Keratinocyte (primary cell): ENCODE results near the gene LMNTD2. TPM values are rescaled to one million over a fixed set of nuclear protein-coding genes. Genes with fewer than 3 reads are reported as not detected.

Experiments used
- DNase-seq: peaks from one replicate; pipeline ENCODE4 v3.0.0-alpha.2; 2011; ENCODE audit warnings: low read depth, missing footprints, low spot score
- FAIRE-seq: peaks from 2 replicates; lab custom pipeline; 2011; peaks lifted over from hg19 to GRCh38; lab: Jason Lieb, UNC
- H2AFZ ChIP-seq: 2 replicates; pipeline ENCODE4 v1.6.0; 2012; ENCODE audit warnings: low read length, control low read depth, inconsistent platforms; ENCODE audit not compliant: control insufficient read depth
- H3K27ac ChIP-seq: 2 replicates; pipeline ENCODE4 v1.5.1; 2011; ENCODE audit warnings: low read length; ENCODE audit not compliant: control insufficient read depth, insufficient read depth
- H3K27me3 ChIP-seq: 3 replicates; pipeline ENCODE4 v1.6.0; 2011; ENCODE audit warnings: low read length; ENCODE audit not compliant: control insufficient read depth, insufficient read depth; ENCODE audit errors: extremely low read depth
- H3K36me3 ChIP-seq, 2 experiments: 2 replicates in 1 of 2; 3 replicates in 1 of 2; pipeline ENCODE4 v1.5.1; 2011; ENCODE audit warnings: low read length in 2 of 2, mild to moderate bottlenecking in 1 of 2; ENCODE audit not compliant: control insufficient read depth in 2 of 2, insufficient read depth in 2 of 2; ENCODE audit errors: extremely low read depth in 1 of 2
- H3K4me1 ChIP-seq: 3 replicates; pipeline ENCODE4 v1.5.1; 2011; ENCODE audit warnings: low read length; ENCODE audit not compliant: control insufficient read depth, insufficient read depth; ENCODE audit errors: extremely low read depth
- H3K4me2 ChIP-seq: 3 replicates; pipeline ENCODE4 v1.6.0; 2011; ENCODE audit warnings: low read depth, low read length; ENCODE audit not compliant: control insufficient read depth, insufficient read depth; ENCODE audit errors: extremely low read depth
- H3K4me3 ChIP-seq, 3 experiments: fragments of 200-600 bp in 1 of 3; sonication (generic) in 1 of 3; 2 replicates in 2 of 3; 3 replicates in 1 of 3; pipeline ENCODE4 v1.5.1; 2011 to 2016; ENCODE audit warnings: low read length in 3 of 3, mild to moderate bottlenecking in 3 of 3, control low read depth in 2 of 3, inconsistent platforms in 1 of 3, low read depth in 1 of 3, mixed read lengths in 1 of 3, mixed run types in 1 of 3, moderate library complexity in 1 of 3; ENCODE audit not compliant: control insufficient read depth in 2 of 3, insufficient read depth in 2 of 3; ENCODE audit errors: extremely low read depth in 1 of 3
- H3K79me2 ChIP-seq: 2 replicates; pipeline ENCODE4 v1.6.0; 2012; ENCODE audit warnings: low read length; ENCODE audit not compliant: control insufficient read depth, insufficient read depth
- H3K9ac ChIP-seq: 3 replicates; pipeline ENCODE4 v1.6.0; 2011; ENCODE audit warnings: low read length; ENCODE audit not compliant: control insufficient read depth, insufficient read depth; ENCODE audit errors: extremely low read depth
- H3K9me1 ChIP-seq: 3 replicates; pipeline ENCODE4 v1.6.0; 2011; ENCODE audit warnings: low read length; ENCODE audit not compliant: control insufficient read depth, insufficient read depth; ENCODE audit errors: extremely low read depth
- H3K9me3 ChIP-seq: 2 replicates; pipeline ENCODE4 v1.5.1; 2012; ENCODE audit warnings: low read depth, low read length; ENCODE audit not compliant: control insufficient read depth
- H4K20me1 ChIP-seq: 3 replicates; pipeline ENCODE4 v1.6.0; 2011; ENCODE audit warnings: low read length; ENCODE audit not compliant: control insufficient read depth, insufficient read depth; ENCODE audit errors: extremely low read depth
- EZH2 ChIP-seq: IDR thresholded peaks from one replicate; pipeline ENCODE4 v1.6.1; 2012; ENCODE audit warnings: inconsistent platforms, mild to moderate bottlenecking, low read length, moderate library complexity
- dilution Hi-C: fragments of 300-500 bp; cut with MboI; formaldehyde crosslinking; loops from one replicate; pipeline ENCODE4 v1.7.0; 2020; ENCODE audit warnings: low sequenced_read_pairs; ENCODE audit not compliant: extremely low pct_ligation_motif_present
- polyA plus RNA-seq, 5 experiments: library from polyadenylated mRNA; depleted of rRNA in 3 of 5; stranded (reverse) in 3 of 5; stranded (forward) in 1 of 5; unstranded in 1 of 5; fragments of >200 nt; gene quantifications; 1 replicate in 1 of 5; 2 replicates in 3 of 5; 3 replicates in 1 of 5; pipeline versions ENCODE4 v1.2.1 to v1.2.3, GENCODE V29; 2011 to 2012; ENCODE audit warnings: missing spikeins in 2 of 5, low read depth in 1 of 5, low replicate concordance in 1 of 5
- TF ChIP-seq, protein P1 (sequence below), 3 experiments: IDR thresholded peaks in 1 of 3; conservative IDR thresholded peaks in 1 of 3; optimal IDR thresholded peaks in 1 of 3; 2 replicates in 2 of 3; 3 replicates in 1 of 3; pipeline versions ENCODE3 to v1.5.1; 2011; ENCODE audit warnings: low read length in 3 of 3, mild to moderate bottlenecking in 3 of 3, moderate library complexity in 2 of 3, control low read depth in 1 of 3, inconsistent platforms in 1 of 3; ENCODE audit not compliant: insufficient read depth in 2 of 3; ENCODE audit errors: extremely low read depth in 1 of 3

Gene LMNTD2
- polyA plus RNA-seq, 1 donor (not counting 4 experiments of a cell fraction or from before 2014, with no cell fraction given) = 1.2 TPM

DNA sequence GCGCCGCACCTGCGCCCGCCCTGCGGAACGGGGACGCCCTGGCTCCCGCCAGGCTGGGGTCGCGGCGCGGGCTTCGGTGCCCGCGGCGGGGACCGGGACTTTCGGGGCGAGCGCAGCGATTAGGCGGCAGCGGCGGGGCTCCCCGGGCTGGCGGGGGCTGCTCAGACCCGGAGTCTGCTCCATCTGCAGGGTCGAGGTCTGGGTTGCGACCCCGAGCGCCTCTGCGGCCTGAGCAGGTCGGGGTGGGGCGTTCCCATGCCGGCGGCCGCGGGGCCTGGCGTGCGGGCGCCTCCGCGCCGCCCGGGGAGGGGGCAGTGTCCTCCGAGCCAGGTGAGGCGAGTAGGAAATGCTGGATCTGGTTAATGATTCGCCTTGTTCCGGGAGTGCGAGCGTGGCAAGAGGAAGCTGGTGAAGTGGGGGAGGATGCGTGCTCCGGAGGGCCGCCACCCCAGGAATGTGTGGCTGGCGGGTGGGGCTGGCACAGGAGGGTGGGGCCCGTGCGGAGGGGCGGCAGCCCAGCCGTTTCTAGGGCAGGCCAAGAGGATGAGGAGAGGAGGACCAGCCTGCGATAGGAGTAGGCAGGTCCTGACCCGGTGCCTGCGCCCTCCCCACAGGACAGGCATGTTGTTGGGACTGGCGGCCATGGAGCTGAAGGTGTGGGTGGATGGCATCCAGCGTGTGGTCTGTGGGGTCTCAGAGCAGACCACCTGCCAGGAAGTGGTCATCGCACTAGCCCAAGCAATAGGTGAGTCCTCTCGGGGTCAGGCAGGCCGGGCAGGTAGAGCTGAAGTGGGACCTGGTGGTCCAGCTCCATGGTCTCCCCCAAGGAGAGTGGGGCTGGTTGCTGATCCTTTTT, 838 bp upstream of the LMNTD2 start:
- FAIRE-seq = no peak
- DNase-seq = peak; percentile 45
- Histone ChIP-seq H3K9me3 (no peaks in the 10 kb centered on the region), H3K27ac (peak overlapping the region; percentile 36), H3K9ac (peak overlapping the region; percentile 73), H3K4me1 (peaks cover 15% of the 10 kb centered on the region), H2AFZ (peak overlapping the region; percentile 22), H3K4me2 (peak overlapping the region; percentile 93), H4K20me1 (no peaks in the 10 kb centered on the region), H3K36me3 (peaks cover 4 to 18% of the 10 kb centered on the region in 2 experiments), H3K4me3 (peak overlapping the region; percentile 62 to 91 (median 74)), H3K9me1 (no peaks in the 10 kb centered on the region), H3K79me2 (peaks cover 16% of the 10 kb centered on the region), H3K27me3 (peaks cover 11% of the 10 kb centered on the region)
- dilution Hi-C loops = no loop called here
- TF ChIP-seq, protein P1, sequence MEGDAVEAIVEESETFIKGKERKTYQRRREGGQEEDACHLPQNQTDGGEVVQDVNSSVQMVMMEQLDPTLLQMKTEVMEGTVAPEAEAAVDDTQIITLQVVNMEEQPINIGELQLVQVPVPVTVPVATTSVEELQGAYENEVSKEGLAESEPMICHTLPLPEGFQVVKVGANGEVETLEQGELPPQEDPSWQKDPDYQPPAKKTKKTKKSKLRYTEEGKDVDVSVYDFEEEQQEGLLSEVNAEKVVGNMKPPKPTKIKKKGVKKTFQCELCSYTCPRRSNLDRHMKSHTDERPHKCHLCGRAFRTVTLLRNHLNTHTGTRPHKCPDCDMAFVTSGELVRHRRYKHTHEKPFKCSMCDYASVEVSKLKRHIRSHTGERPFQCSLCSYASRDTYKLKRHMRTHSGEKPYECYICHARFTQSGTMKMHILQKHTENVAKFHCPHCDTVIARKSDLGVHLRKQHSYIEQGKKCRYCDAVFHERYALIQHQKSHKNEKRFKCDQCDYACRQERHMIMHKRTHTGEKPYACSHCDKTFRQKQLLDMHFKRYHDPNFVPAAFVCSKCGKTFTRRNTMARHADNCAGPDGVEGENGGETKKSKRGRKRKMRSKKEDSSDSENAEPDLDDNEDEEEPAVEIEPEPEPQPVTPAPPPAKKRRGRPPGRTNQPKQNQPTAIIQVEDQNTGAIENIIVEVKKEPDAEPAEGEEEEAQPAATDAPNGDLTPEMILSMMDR (optimal IDR thresholded peaks at IDR 0.05 in 1 of 3, IDR thresholded peaks at IDR 0.05 in 1 of 3, conservative IDR thresholded peaks at IDR 0.05 in 1 of 3; ENCODE audit: extremely low read depth in 1 of 3, insufficient read depth in 2 of 3, low read length in 3 of 3) = no peak
- no peak for TF ChIP-seq EZH2

DNA sequence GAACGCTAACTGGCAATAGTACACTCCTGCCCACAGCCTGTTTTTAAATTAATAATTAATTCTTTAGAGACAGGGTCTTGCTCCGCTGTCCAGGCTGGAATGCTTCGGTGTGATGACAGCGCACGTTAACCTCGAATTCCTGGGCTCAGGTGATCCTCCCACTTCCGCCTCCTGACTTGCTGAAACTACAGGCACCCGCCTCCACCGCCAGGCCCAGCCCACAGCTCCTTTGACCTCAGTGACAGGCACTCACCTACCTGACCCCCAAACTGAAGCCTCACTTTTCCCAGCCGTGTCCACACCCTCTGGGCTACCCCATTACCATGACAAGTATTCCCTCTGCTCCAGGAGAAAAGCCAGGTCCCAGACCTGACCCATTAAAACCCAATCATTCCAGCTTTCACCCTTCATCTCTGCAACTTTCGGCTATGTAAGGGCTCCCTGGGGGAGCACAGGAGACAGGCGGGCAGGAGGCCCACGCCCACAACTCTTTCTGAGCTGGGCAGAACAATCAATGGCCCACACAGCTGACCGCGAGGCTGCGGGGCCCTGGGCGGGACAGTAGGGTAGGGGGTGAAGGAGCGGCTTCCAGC, 730 bp downstream of the LMNTD2 start:
- peaks cover 24% of the 10 kb centered on the region for H3K27me3 ChIP-seq
- H3K27ac ChIP-seq = peak overlapping the region; percentile 39
- H2AFZ ChIP-seq = no peak overlapping the region
- peak overlapping the region; percentile 50 to 62 (median 51) for H3K4me3 ChIP-seq
- DNase-seq (no peak), FAIRE-seq (no peak)
- peaks cover 16% of the 10 kb centered on the region for H3K79me2 ChIP-seq
- no peaks in the 10 kb centered on the region for H3K9me3 ChIP-seq
- TF ChIP-seq, protein P1 (optimal IDR thresholded peaks at IDR 0.05 in 1 of 3, IDR thresholded peaks at IDR 0.05 in 1 of 3, conservative IDR thresholded peaks at IDR 0.05 in 1 of 3; ENCODE audit: extremely low read depth in 1 of 3, insufficient read depth in 2 of 3, low read length in 3 of 3) = no peak
- no peak for TF ChIP-seq EZH2
- peaks cover 15% of the 10 kb centered on the region for H3K4me1 ChIP-seq
- H3K9ac ChIP-seq = peak overlapping the region; percentile 56
- H4K20me1 ChIP-seq = no peaks in the 10 kb centered on the region
- dilution Hi-C loops = no loop called here
- H3K9me1 ChIP-seq = no peaks in the 10 kb centered on the region
- H3K36me3 ChIP-seq = peaks cover 4 to 16% of the 10 kb centered on the region in 2 experiments
- H3K4me2 ChIP-seq = peak overlapping the region; percentile 78
